MM.1S (cell line): ENCODE measurements around the gene SCAPER.

Experiments used
- CTCF ChIP-seq: fragments of 300-600 bp; sonication (generic); IDR thresholded peaks from 2 replicates; pipeline ENCODE4 v1.5.1; 2016; ENCODE audit warnings: antibody characterized with exemption, low read length, mixed read lengths
- EZH2 ChIP-seq: fragments of 300-600 bp; sonication (generic); optimal IDR thresholded peaks from 2 replicates; pipeline ENCODE3; 2017; ENCODE audit warnings: low read depth, mild to moderate bottlenecking, antibody characterized with exemption, low read length, mixed read lengths

DNA sequence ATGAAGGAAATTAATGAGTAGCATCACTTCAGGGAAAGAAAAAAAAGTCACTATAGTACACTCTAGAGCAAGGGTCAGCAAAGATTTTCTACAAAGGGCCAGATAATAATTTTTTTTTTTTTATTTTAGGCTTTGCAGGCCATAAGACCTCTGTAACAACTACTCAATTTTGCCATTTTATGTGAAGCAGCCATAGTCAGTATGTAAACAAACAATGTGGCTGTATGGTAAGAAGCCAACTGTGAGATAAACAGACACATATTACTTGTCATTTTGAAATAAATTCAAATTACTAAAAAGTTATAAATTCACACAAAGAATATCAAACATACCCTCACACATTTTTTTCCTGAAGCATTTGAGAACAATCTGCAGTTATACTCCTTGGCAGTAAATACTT, 40.6 kb downstream of the SCAPER start:
- no peak for TF ChIP-seq CTCF
- TF ChIP-seq EZH2: no peak
